GM19372 (cell line): ENCODE data around the gene ZNF776.
"Not testable (repeated sequence)": the region's sequence is repeated elsewhere in the genome, so short reads cannot be mapped to it uniquely, and the experiment has no call there.

ENCODE experiments used
- ATAC-seq: cut with Tn5 transposase; IDR thresholded peaks from one replicate; pipeline ENCODE4 v1.9.1; 2021; ENCODE audit warnings: mild to moderate bottlenecking, low read depth, moderate library complexity; ENCODE audit not compliant: unreplicated experiment

The ZNF776 gene

DNA sequence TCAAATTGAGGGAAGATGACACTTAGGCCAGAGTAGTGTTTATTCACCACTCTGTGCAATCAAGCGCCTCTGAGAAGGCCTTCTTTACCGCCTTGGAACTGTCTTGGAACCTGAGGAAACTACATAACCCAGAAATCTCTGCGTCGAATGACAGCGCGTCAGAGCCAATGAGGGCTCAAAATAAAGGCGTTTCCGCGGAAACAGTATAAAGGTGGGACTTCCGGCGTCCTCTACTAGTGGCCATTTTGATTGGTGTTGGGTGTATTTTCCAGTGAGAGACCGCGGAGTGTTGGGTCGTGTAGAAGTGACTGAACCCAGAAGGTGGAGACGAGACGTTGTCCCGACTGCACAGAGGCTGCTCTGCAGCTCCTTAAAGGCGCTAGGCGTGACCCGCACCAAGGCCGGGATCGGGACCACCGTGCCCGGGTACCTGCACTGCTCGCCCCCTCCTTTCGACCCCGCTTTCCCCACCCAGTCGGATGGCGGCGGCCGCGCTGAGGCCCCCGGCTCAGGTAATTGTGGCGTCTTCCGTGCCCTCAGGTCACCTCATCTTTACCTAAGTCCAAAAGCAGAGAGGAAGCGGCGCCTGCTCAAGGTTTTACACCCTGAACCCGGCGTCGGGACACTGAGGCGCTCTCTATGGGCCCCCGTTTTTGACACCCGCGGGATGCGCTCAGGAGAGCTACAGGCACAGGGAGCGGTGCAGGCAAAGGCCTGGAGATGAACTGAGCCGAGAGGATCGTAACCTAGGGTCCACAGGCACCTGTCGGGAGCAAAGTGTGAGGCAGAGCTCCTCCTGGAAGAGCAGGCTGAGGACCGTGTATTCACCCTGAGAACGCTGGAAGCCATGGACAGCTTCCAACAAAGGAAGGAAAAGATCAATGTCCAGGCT, at the start of gene ZNF776:
Gene ZNF776, plus strand, starts transcription at position 236 of the 892 bp plus-strand sequence. Its CDS starts 244 bp downstream, at position 480.
- ATAC-seq, result peak; percentile 97

DNA sequence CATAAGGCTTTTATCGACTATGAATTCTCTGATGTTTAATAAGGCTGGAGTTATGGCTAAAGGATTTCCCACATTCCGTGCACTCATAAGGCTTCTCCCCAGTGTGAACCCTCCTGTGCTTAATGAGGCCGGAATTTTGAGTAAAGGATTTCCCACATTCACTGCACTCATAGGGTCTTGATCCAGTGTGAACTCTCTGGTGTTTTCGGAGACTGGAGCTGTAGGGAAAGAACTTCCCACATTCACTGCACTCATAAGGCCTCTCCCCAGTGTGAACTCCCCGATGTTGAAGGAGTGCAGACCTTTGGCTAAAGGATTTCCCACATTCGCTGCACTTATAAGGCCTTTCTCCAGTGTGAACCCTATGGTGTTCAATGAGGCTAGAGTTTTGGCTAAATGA, 45.0 kb upstream of the ZNF776 start:
- no peak for ATAC-seq

DNA sequence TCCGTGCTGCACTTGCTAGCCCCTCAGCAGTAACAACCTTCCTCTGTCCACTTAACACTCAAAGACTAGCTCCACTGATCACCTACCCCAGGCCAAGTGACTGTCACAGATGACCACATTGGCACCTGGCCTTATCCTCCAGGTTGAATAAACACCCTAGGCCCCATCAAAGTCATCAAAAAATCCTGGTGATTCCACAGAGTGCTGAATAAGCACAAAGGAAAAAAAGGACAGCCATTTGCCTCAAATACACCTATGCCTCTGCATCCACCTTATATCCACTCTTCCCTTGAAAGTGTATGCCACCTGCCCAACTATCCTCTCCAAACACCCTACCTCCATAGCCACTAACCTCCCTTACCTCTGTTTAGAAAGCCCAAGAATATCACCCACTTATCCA, 40.3 kb upstream of the ZNF776 start:
- no peak for ATAC-seq

DNA sequence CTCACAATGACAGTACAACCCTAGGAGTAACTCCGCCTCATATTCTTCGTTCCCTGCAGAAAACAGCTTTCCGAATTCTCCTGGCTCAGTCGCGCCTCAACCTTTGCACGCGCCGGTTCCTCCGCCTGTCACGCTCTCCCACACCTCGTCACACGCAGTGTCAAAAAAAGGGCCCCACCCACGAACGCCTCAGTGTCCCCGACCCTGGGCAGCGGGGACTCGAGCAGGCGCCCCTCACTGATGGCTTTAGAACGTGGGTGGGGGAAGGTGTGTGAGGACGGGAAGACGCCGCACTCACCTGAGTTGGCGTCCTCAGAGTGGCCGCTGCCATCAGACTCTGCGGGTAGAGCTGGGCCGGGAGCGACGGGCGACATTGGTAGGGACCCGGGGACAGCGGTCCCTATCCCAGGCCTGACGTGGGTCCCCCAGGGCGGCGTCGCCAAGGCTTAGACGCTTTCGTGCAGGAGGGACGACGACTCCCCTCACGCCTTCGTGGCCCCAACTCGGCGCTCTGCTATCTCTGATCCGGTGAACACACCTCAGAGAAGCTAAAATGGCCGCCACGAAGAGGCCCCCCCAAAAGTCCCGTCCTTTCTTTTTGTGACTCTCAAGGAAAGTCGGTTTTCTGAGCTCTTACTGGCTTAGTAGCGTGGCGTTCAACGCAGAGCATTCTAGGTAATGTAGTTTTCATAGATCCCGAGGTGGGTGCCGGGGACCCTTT, 37.8 kb upstream of the ZNF776 start, which contains the start of gene ZNF154:
Gene ZNF154, minus strand, starts transcription at position 564 of the 721 bp plus-strand sequence. Its CDS starts 233 bp downstream, at position 331.
- no peak for ATAC-seq

DNA sequence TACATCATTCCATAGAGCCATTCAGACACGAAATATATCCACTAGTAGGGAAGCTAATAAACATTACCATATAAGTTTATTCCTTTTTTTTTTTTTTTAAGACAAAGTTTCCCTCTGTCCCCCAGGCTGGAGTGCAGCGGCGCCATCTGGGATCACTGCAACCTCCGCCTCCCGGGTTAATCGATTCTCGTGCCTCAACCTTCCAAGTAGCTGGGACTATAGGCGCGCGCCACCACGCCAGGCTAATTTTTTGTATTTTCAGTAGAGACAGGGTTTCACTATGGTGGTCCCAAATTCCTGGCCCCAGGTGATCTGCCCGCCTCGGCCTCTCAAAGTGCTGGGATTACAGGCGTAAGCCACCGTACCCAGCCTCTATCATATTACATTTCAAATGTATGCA, 37.0 kb upstream of the ZNF776 start:
- no peak for ATAC-seq

DNA sequence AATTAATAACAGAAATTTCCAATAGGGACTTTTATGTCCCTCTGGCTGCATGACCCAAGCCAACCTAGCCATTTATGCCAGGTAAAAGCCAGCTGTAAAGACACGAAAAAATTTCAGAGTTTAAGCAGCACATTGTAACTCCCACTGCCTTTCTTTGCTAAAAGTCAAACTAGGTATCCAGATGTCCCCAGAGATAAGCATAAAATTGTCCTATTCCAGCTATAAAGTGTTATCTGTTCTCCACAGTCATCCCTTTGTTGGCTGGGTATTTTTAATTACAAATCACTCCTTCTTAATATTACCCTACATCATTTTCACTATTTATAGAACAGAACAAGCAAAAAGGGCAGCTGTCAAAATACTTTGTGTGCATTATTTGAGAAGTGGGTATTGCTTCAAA, 34.4 kb upstream of the ZNF776 start:
- ATAC-seq, result no peak

DNA sequence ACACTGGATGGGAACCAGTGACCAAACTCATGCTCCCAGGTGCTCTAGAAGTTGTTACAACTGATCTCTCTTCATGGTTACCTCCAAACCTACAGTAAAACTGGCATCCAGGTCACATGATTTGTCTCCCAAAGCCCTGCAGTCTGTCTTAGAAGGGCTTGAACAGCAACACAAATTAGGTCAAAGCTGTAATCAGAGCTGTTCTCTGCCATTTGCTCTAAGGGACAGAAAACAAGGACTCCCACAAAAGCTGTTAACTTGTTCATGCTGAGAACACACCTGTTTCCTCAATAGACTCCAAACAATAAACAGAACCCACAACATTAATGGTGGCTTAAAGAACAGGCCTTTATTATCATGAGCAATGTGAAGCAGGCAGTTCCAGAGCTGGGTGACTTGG, 27.2 kb upstream of the ZNF776 start:
- ATAC-seq, result no peak

DNA sequence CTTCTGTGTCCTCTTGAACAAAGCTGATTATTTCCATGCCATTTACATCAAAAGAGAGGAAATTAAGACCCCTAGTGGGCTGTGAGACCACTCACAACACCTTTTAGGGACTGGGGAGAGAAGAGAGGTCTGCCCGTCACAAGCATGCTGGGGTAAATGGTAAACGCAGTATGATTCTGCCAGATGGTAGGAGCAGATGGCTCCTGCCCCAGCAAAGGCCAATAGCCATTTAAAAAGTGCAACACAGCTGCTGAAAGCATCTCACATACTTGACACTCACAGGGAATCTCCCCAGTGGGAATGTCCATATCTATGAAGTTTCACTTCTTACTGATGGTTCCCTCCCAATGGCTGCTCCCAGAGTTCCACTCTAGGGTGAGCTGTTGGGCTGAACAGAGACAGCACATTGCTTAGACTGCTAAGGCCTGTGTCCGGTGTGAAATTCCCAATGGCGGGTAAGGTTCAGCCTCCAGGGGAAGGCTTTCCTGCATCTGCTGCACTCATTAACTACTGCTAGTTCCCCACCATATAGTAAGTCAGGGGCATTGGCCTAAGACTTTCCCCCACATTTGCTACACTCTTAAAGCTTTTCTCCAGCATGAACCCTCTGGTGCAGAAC, 26.6 kb upstream of the ZNF776 start:
- no peak for ATAC-seq

DNA sequence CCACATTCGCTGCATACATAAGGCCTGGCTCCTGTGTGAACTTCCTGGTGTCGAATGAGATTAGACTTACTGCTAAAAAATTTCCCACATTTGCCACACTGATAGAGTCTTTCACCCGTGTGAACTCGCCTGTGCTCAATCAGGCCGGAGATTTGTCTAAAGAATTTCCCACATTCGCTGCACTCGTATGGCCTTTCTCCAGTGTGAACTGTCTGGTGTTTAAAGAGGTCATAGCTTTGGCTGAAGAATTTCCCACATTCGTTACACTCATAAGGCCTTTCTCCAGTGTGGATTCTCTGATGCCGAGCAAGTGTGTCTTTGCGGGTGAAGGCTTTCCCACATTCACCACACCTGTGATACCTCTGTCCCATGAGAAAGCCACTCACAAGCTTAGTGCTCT, 25.7 kb upstream of the ZNF776 start:
- no peak for ATAC-seq

DNA sequence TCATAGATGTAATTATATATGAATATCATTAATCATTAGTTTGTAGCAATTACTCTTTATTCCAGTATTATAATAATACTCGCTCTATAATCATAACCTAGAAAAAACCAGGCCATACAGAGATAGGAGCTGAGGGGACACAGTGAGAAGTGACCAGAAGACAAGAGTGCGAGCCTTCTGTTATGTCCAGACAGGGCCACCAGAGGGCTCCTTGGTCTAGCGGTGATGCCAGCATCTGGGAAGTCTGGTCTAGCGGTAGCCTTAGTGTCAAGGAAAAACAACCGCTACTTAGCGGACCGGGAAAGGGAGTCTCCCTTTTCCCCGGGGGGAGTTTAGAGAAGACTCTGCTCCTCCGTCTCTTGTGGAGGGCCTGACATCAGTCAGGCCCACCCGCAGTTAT, 8.3 kb upstream of the ZNF776 start:
- ATAC-seq, result not testable (repeated sequence)

DNA sequence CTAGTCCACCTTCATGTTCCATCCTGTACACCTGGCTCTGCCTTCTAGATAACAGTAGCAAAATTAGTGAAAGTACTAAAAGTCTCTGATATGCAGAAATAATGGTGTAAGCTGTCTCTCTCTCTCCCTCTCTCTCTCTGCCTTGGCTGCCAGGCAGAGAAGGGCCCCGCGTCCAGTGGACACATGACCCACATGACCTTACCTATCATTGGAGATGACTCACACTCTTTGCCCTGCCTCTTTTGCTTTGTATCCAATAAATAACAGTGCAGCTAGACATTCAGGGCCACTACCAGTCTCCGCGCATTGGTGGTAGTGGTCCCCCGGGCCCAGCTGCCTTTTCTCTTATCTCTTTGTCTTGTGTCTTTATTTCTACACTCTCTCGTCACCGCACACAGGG, 7.8 kb upstream of the ZNF776 start:
- not testable (repeated sequence) for ATAC-seq

DNA sequence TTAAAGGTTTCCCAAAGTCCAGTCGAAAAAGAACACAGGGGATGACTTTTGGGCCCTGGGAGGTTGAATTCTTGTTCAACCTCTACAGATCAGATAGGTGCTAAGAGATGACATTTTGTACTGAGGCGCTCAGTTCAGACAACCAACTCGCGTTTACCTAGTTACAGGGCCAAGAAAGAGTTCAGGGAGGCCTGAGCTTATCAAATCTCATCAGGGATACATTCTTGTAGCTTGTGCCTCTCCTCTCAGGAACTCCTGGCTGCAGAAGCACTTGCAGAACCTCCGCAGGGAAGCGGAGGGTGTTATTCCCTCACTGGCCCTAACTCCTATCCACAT, 825 bp downstream of the ZNF776 start:
- no peak for ATAC-seq

DNA sequence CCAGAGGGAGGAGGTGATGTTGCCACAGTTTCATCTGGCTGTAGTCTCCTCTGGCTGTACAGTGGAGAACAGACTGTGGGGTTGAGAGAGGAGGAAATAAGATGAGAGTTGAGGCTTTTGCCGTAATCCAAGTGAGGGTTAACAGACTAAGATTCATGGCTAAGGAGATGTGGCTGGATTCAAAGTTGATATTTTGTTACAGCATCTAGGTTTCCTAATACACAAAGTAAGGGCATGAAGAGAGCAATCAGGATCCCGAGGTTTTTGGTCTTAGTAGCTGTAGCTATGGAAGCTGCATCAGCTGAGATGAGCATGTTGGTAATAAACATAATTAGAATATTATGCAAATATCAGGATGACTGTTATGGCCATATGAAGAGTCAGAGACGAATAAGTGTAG, 1.4 kb downstream of the ZNF776 start:
- no peak for ATAC-seq

DNA sequence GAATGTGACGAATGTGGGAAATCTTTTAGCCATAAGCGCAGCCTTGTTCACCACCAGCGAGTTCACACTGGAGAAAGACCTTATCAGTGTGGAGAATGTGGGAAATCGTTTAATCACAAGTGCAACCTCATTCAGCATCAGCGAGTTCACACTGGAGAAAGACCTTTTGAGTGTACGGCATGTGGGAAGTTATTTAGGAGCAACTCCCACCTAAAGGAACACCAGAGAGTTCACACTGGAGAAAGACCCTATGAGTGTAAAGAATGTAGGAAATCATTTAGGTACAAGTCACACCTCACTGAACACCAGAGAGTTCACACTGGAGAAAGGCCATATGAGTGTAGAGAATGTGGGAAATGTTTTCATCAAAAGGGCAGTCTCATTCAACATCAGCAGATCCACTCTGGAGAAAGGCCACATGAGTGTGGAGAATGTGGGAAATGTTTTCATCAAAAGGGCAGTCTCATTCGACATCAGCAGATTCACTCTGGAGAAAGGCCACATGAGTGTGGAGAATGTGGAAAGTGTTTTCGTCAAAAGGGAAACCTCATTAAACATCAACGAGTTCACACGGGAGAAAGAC, 7.6 kb downstream of the ZNF776 start:
- no peak for ATAC-seq

DNA sequence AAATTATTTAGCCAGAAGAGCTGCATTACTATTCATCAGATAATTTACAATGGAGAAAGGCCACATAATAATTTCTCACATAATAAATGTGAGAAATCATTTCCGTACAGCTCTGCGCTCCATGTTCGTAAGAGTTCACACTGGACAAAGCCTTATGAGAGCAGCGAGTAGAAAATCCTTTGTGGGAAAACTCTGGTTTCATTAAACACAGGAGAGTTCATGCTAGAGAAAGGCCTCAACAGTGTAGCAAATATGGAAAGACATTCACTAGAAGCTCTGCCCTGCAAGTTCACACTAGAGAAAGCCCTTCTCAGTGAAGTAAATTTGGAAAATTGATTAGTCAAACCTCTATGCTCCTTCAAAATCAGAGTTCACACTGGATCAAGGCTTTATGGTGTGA, 8.4 kb downstream of the ZNF776 start:
- ATAC-seq, result no peak

DNA sequence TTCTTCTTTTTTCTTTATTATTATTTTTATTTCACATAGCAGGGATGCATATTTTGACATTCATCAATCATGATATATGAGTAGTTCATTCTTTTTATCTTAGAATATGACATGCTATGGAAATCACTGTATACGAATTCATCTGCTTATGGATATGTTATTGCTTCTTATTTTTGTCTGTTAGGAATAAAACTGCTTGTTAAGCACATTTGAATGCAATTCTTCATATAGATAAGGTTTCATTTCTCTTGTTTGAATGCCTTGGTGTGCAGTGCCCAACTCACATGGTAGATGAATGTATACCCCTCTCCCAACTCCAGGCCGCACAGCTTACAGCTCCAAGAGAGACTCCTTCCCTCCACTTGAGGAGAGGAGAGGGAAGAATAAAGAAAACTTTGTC, 11.3 kb downstream of the ZNF776 start:
- no peak for ATAC-seq

DNA sequence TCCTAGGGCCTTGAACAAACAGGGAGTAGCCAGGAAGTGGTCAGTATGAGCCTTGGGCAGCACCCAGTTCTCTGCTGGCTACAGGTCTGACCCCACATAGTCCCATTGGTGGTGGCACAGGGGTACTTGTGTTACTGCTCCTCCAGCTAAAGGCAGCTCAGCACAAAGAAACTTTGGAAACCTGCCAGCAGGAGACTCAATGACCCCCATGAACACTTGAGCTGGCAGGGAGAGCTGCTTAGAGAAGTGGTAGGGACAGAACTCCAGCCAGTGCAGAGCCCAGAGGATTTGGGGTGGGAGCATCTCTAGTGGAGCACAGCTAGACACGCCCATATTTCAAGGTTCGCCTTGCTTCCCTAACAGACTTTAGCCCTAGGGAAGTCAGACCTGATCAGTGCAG, 12.5 kb downstream of the ZNF776 start:
- no peak for ATAC-seq

DNA sequence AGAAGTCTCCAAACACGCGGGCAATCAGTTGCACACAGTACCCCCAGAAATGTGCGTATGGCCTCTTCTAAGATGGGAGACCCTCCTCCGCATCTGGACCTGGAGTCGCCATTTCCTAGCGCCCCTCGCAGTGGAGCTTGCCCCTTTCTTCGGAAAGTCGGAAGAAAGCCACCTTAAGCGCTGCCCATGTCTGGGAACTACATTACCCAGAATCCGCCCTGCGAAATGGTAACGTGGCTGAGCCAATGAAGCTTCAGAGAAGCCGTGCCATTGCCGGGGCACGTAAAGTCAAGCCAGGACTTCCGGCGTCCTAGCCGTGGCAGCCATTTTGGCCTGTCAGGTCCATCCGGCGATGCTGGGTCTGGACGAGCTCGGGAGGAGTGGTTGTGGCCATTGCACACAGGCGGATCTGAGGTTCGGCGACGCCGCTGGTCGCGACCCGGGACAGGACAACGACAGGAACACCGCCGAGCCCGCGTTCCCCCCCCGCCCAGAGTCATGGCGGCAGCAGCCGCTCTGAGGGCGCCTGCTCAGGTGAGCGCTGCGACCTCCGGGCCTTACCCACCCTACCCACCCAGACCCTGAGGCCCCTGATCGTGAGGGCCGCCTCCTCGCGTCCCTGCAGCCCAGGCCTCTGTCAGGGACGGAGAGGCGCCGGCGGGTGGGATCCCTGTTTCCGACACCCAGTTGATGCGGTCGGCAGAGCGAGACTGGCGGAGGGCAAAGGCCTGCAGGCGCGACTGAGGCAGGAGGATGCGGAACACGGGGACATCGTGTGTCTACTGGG, 22.9 kb downstream of the ZNF776 start, which contains the start of gene ZNF586:
Gene ZNF586, plus strand, starts transcription at position 332 of the 787 bp plus-strand sequence. Its CDS starts 167 bp downstream, at position 499.
- peak; percentile 98 for ATAC-seq

DNA sequence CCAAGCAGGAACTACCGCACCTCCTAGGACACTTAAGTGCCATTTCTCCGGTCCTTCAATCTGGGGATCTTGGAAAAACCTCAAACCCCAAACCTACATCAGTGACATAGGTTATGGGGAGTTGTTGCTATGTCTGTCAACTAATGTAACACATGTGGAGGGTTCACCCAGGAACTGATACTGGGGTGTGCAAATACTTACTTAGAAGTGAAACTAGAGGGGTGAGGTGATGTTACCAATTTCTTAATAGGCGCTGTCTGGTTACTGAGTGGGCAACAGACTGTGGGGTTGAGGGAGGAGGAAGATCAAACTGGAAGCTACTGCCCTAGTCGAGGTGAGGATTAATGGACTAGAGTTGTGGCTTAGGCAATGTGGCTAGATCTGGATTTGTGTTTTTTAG, 24.8 kb downstream of the ZNF776 start:
- no peak for ATAC-seq

DNA sequence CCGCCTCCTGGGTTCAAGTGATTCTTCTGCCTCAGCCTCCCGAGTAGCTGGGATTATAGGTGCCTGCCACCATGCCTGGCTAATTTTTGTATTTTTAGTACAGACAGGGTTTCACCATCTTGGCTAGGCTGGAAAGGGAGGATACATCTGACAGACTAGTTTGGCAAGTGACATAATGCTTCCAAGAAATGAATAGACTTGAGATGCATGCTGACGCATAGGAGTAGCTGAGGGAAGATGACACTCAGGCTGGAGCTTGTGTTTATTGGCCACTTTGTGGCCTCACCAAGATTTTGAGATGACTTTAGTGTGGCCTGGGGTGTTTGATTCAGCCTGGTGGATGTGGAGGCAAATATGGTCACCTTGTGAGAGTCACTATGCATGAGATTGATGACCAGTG, 26.9 kb downstream of the ZNF776 start:
- no peak for ATAC-seq
